HEK293T (cell line): Measurements from ENCODE around the gene CLCNKB.

Experiments used
- CTCF ChIA-PET: fragments of 350-600 bp; formaldehyde crosslinking; extraction: SDS; loops from one replicate; lab custom pipeline; 2021; ENCODE audit warnings: antibody characterized with exemption, inconsistent platforms; lab: Yijun Ruan, JAX
- POLR2A ChIA-PET: fragments of 350-600 bp; formaldehyde crosslinking; extraction: SDS; loops from one replicate; lab custom pipeline; 2020; ENCODE audit warnings: antibody characterized with exemption, inconsistent platforms; lab: Yijun Ruan, JAX
- DNase-seq: peaks from one replicate; pipeline ENCODE4 v3.0.0; 2012; ENCODE audit warnings: mixed read lengths; ENCODE audit errors: extremely low spot score
- ARNT ChIP-seq: fragments of 450-650 bp; IDR thresholded peaks from 2 replicates; pipeline ENCODE4 v1.6.1; 2017; ENCODE audit warnings: mild to moderate bottlenecking
- BHLHE40 ChIP-seq: fragments of 450-650 bp; IDR thresholded peaks from 2 replicates; pipeline ENCODE4 v1.6.1; 2016; ENCODE audit warnings: mild to moderate bottlenecking, moderate library complexity, borderline replicate concordance
- CTBP1 ChIP-seq: fragments of 450-650 bp; IDR thresholded peaks from 2 replicates; pipeline ENCODE4 v1.6.1; 2016; ENCODE audit warnings: borderline replicate concordance
- ELF4 ChIP-seq: fragments of 450-650 bp; IDR thresholded peaks from 2 replicates; pipeline ENCODE4 v1.6.1; 2017; ENCODE audit warnings: antibody characterized with exemption
- FOXA1 ChIP-seq: fragments of 450-650 bp; IDR thresholded peaks from 2 replicates; pipeline ENCODE4 v1.6.1; 2016; ENCODE audit warnings: mild to moderate bottlenecking
- FOXK2 ChIP-seq: fragments of 450-650 bp; IDR thresholded peaks from 2 replicates; pipeline ENCODE4 v1.6.1; 2016; ENCODE audit warnings: mild to moderate bottlenecking
- FOXM1 ChIP-seq: fragments of 450-650 bp; IDR thresholded peaks from 2 replicates; pipeline ENCODE4 v1.6.1; 2017; ENCODE audit warnings: mild to moderate bottlenecking, borderline replicate concordance
- HDGF ChIP-seq: fragments of 450-650 bp; IDR thresholded peaks from 2 replicates; pipeline ENCODE4 v1.6.1; 2017; ENCODE audit warnings: antibody characterized with exemption, borderline replicate concordance
- L3MBTL2 ChIP-seq: fragments of 450-650 bp; conservative IDR thresholded peaks from 2 replicates; pipeline ENCODE4 v1.6.1; 2016; ENCODE audit warnings: mild to moderate bottlenecking
- LEF1 ChIP-seq: fragments of 450-650 bp; IDR thresholded peaks from 2 replicates; pipeline ENCODE4 v1.6.1; 2017; ENCODE audit warnings: mild to moderate bottlenecking, borderline replicate concordance
- NFRKB ChIP-seq: fragments of 450-650 bp; IDR thresholded peaks from 2 replicates; pipeline ENCODE4 v1.6.1; 2016; ENCODE audit warnings: mild to moderate bottlenecking, moderate library complexity
- SP1 ChIP-seq: fragments of 450-650 bp; IDR thresholded peaks from 2 replicates; pipeline ENCODE4 v1.6.1; 2017
- SUZ12 ChIP-seq: fragments of 450-650 bp; IDR thresholded peaks from 2 replicates; pipeline ENCODE4 v1.6.1; 2016; ENCODE audit warnings: mild to moderate bottlenecking
- TARDBP ChIP-seq: fragments of 450-650 bp; IDR thresholded peaks from 2 replicates; pipeline ENCODE4 v1.6.1; 2016
- ZNF384 ChIP-seq: fragments of 450-650 bp; IDR thresholded peaks from 2 replicates; pipeline ENCODE4 v1.6.1; 2016
- TF ChIP-seq, protein P1 (sequence below): fragments of 450-650 bp; IDR thresholded peaks from 2 replicates; pipeline ENCODE4 v1.6.1; 2016

Gene CLCNKB

DNA sequence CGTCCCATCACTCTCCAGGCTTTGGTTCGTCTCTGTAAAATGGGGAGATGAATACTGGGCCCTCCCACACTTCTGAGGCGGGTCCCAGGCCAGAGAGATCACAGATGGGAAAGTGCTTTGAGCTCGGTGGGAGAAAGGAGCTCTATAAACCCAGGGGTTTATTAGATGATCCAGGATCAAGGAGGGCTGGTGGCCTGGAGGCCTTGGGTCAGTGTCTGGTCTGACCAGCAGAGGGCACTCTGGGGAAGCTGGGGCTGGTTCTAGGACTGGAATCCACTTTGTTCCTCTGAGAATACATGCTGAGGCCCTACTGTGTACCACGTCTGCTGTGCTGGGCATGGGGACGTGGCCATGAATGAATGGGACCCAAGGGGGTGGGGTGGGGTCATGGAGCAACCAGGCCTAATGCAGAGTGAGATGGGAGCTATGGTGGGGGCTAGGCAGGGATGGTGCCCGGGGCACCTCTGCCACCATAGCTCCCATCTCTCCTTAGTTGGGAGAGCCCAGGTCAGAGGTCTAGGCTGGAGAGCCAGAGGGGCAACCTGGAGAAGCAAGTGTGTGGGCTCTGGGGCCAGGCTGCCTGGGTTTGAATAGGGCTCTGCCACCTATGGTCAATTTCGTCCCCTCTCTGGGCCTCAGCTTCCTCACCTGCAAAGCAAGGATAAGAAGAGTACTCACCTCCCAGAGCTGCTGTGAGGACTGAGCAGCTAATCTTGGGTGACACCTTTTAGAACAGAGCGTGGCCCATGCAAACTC is 38.9 kb downstream of the CLCNKB start:
- ChIA-PET POLR2A (interaction anchor here (1.0 to 1.5 kb wide), 3 partner anchors 9 to 108 kb away, joined by 3 to 5 read pairs (median 3); partner anchors contain the start of gene FAM131C), CTCF (interaction anchor here (0.5 to 8.0 kb wide), 20 partner anchors 9 to 350 kb away, joined by 3 to 123 read pairs (median 4); partner anchors contain the start of genes CPLANE2, EPHA2 and FAM131C)
- DNase-seq = peak; percentile 80
- TF ChIP-seq BHLHE40 = no peak
- TF ChIP-seq FOXM1 = no peak
- TF ChIP-seq SUZ12 = no peak
- TF ChIP-seq SP1 = no peak
- TF ChIP-seq NFRKB = no peak
- TF ChIP-seq ZNF384 = no peak
- TF ChIP-seq HDGF = no peak
- no peak for TF ChIP-seq LEF1
- no peak for TF ChIP-seq ARNT
- no peak for TF ChIP-seq TARDBP

DNA sequence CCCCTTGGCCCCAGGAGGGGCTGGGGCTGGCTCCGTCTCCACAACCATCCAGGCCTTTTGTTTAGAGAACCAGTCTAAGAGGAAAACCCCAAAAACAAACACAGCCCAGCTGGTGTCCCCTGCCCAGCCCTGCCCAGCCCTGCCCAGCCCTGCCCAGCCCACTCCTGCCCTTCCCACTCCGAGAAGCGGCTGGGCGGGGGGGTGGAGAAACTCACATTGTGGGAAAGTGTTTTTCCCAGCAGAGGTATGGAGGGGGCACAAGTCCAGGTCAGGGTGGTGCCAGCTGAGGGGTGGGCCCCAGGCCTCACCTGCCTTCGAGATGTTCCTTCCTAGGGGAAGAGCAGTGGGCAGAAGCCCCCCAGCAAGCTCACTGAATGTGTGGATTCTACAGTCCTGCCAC is 39.9 kb downstream of the CLCNKB start:
- POLR2A ChIA-PET = interaction anchor here (1.4 kb wide), 1 partner anchor 34 kb away, joined by 3 read pairs; no protein-coding TSS in a partner anchor
- DNase-seq = no peak
- CTCF ChIA-PET = interaction anchor here (0.6 to 8.0 kb wide), 7 partner anchors 12 to 349 kb away, joined by 3 to 123 read pairs (median 7); partner anchors contain the start of gene EPHA2
- TF ChIP-seq SP1 = no peak
- no peak for TF ChIP-seq SUZ12
- no peak for TF ChIP-seq ELF4
- TF ChIP-seq TARDBP = no peak
- no peak for TF ChIP-seq CTBP1
- TF ChIP-seq FOXA1 = no peak
- TF ChIP-seq, protein P1, sequence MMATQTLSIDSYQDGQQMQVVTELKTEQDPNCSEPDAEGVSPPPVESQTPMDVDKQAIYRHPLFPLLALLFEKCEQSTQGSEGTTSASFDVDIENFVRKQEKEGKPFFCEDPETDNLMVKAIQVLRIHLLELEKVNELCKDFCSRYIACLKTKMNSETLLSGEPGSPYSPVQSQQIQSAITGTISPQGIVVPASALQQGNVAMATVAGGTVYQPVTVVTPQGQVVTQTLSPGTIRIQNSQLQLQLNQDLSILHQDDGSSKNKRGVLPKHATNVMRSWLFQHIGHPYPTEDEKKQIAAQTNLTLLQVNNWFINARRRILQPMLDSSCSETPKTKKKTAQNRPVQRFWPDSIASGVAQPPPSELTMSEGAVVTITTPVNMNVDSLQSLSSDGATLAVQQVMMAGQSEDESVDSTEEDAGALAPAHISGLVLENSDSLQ = no peak
- no peak for TF ChIP-seq NFRKB
- no peak for TF ChIP-seq L3MBTL2
- no peak for TF ChIP-seq ZNF384
- no peak for TF ChIP-seq LEF1
- TF ChIP-seq FOXK2 = no peak
- no peak for TF ChIP-seq FOXM1
- TF ChIP-seq HDGF = no peak
- no peak for TF ChIP-seq ARNT

DNA sequence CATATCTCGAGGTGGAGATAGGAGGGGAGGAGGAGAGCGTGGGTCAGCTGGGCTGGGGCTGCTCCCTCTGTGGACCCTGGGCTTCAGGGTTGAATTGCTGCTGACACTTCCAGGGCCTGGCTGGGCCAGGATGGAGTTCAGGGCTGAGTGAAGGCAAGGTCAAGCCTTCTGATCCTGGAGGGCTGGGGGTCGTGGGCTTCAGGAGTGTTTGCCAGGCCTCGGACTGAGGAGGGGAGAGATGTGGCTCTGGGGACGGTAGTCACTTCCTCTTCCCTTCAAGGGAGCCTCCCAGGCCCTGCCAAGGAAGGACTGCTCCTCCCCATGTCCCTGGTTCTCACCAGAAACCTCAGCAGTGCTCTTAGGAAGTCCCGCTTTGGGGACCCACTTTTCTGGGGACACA is 41.9 kb downstream of the CLCNKB start:
- ChIA-PET POLR2A (no interaction called here), CTCF (interaction anchor here (0.6 kb wide), 1 partner anchor 251 kb away, joined by 4 read pairs; no protein-coding TSS in a partner anchor)
- TF ChIP-seq ELF4 = no peak
- no peak for TF ChIP-seq FOXK2
- TF ChIP-seq HDGF = no peak
- no peak for TF ChIP-seq SUZ12
- no peak for TF ChIP-seq FOXM1
- TF ChIP-seq SP1 = no peak
- TF ChIP-seq BHLHE40 = no peak
- no peak for TF ChIP-seq TARDBP
- TF ChIP-seq LEF1 = no peak
- TF ChIP-seq CTBP1 = no peak
- TF ChIP-seq, protein P1 = no peak
- no peak for TF ChIP-seq NFRKB
- TF ChIP-seq ARNT = no peak
- TF ChIP-seq FOXA1 = no peak
- no peak for TF ChIP-seq L3MBTL2
- TF ChIP-seq ZNF384 = no peak
- DNase-seq = no peak

DNA sequence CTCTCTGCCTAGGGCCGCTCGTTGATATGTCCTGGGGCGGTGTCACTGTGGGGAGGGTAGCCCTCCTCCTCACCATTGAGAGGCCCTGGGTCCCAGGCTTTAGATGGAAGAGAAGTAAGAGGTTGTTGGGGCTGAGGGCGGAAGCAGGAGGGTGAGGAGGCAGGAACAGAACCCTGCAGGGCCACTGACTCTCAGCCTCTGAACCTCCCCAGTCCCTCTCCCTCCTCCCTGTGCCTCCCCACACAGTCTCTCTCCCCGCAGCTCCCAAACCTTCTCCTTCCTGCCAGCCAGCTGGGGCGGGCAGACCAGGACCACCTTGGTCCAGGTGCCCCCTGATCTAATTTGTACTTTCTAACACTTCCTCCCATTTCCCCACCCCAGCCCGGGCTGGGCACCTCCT is 44.2 kb downstream of the CLCNKB start:
- DNase-seq = no peak
- CTCF ChIA-PET = interaction anchor here (0.6 kb wide), 2 partner anchors 9 to 189 kb away, joined by 3 to 4 read pairs; no protein-coding TSS in a partner anchor
- POLR2A ChIA-PET = no interaction called here
- no peak for TF ChIP-seq FOXK2

DNA sequence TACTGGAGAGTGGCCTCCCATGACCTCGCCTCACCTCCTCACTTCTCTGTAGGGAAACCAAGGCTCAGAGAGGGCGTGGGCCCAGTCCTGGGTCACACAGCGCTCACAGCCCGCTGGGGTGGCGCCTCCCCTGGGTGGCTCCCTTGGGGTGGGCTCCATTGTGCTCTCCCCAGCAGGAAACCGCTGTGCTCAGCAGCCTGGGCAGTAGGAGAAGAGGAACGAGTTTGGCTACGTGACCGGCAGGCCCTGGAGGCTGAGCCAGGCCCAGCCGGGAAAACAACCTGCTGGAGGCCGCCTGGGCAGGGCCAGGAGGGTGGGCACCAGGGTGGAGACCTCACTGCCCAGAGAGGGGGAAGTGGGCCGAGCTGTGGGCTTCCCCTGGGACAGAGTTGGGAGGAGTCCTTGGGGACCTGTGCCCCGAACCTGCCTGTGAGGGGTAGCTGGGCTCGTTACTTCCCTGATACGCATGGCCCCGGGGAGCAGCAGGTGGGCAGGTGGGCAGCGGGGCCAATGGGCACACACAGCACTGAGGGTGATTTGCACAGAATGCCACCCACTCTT is 44.8 kb downstream of the CLCNKB start:
- TF ChIP-seq CTBP1 = no peak
- TF ChIP-seq NFRKB = no peak
- TF ChIP-seq BHLHE40 = no peak
- TF ChIP-seq FOXK2 = no peak
- ChIA-PET CTCF (no interaction called here), POLR2A (no interaction called here)
- no peak for DNase-seq

DNA sequence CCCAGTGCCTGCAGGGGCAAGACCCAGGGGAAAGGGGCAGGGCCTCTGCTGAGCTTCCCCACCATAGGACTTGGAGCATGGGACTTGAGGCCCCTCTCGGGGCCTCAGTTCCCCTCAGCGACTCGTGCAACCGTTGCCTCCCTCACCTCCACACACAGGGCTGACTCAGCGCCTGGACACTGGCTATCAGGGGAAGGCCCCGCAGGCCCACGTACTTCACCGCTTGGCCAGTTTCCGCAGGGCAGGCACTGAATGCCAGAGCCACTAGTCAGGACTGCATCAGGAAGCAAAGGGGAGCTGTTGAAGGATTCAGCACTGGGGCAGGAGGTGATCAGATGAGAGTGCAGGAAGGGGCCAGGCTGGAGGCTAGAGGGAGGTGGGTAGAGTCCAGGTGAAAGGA is 45.4 kb downstream of the CLCNKB start:
- ChIA-PET CTCF (no interaction called here), POLR2A (no interaction called here)
- TF ChIP-seq L3MBTL2 (no peak), TARDBP (no peak), ELF4 (no peak), ARNT (no peak), NFRKB (no peak), LEF1 (no peak), CTBP1 (no peak), BHLHE40 (no peak), FOXK2 (no peak), ZNF384 (no peak), FOXM1 (no peak), HDGF (no peak), SUZ12 (no peak)
- no peak for DNase-seq
